ENCODE measurements around the gene FZD2. TPM values are rescaled to one million over a fixed set of nuclear protein-coding genes. Genes with fewer than 3 reads are reported as not detected.

FZD2 gene
- total and polyA plus RNA-seq, 2 of the 8 experiments (the other 6 are each of a cell fraction or from before 2014, with no cell fraction given) = 17.6 to 86.7 TPM

GRCh38 chr17:44557651-44558285 is 484 bp downstream of the FZD2 start (continued):
- TF ChIP-seq CHD7 (IDR thresholded peaks at IDR 0.05; ENCODE audit: insufficient replicate concordance, low read length) (no peak), EP300 (IDR thresholded peaks at IDR 0.05; ENCODE audit: borderline replicate concordance in 1 of 2, low read depth in 2 of 2, low read length in 2 of 2) (no peak), KDM5A (IDR thresholded peaks at IDR 0.05; ENCODE audit: low read length) (no peak), GABPA (IDR thresholded peaks at IDR 0.05; ENCODE audit: borderline replicate concordance, insufficient read depth, low read length) (no peak), KDM1A (IDR thresholded peaks at IDR 0.05; ENCODE audit: borderline replicate concordance, low read length) (no peak), TAF7 (optimal IDR thresholded peaks at IDR 0.05; ENCODE audit: borderline replicate concordance, low read depth, low read length) (no peak), JUN (IDR thresholded peaks at IDR 0.05; ENCODE audit: low read depth, low read length) (no peak), EZH2 (IDR thresholded peaks at IDR 0.05; ENCODE audit: low read depth, low read length, severe bottlenecking) (no peak), CEBPB (IDR thresholded peaks at IDR 0.05; ENCODE audit: low read depth, low read length) (no peak), ZNF274 (IDR thresholded peaks at IDR 0.05; ENCODE audit: borderline replicate concordance, extremely low read depth, low read length) (no peak)

All from H1 (cell line).